HG03558 (cell line): ENCODE data around the gene CTBS.

ENCODE experiments used
- ATAC-seq: cut with Tn5 transposase; IDR thresholded peaks from one replicate; pipeline ENCODE4 v1.9.1; 2021; ENCODE audit warnings: moderate number of reproducible peaks; ENCODE audit not compliant: unreplicated experiment; ENCODE audit errors: extremely low read depth

Gene CTBS

DNA sequence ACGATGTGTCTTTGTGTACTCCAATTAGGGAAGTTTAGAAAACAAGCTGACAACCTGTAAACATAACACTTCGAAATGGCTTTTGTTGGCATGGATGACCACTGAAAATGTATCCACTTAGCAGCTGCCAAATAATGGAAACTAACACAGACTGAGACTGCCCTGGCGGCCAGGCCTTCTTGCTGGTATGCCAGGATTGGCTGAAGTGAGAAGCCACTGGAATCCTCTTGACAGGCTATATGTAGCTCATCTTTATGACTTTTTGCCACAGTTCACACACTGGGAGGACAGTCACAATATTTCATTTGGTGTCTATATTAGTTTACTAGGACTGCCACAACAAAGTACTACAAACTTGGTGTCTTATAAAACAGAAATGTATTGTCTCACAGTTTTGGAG lies 12.9 kb upstream of the CTBS start:
- no peak for ATAC-seq

DNA sequence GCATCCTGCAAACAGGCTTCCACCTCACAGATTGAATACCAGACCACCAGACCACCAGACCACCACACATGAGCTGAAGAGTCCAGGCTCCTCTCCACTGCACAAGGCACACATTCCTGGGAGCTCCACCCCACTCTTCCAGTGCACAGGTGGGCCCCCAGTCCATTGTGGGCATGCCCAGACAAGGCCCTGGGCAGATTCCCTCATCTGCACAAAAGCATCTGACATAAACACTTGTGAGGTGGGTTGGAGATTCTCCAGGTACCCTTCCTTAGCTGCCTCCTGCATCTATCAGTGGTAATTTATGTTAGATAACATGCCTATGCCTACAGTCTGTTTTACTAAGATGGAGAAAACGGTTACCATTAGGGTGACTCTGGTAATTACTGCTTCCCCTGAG lies 11.6 kb upstream of the CTBS start:
- no peak for ATAC-seq

DNA sequence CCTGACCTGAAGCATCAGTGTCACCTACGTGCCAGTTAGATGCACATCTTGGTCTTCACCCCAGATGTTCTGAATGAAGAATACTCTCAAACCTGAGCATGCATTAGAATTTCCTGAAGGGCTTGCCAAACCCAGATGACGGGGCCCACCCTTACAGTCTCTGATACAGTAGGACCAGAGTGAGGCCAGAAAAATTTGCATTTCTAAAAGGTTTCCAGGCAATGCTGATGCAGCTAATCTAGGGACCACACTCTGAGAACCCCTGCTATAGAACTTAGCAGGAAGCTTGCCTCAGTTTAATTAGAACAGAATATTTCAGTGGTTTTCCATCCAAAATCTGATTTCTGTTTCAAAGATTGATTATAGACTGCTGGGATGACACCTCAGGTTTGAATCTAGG lies 9.9 kb upstream of the CTBS start:
- no peak for ATAC-seq

DNA sequence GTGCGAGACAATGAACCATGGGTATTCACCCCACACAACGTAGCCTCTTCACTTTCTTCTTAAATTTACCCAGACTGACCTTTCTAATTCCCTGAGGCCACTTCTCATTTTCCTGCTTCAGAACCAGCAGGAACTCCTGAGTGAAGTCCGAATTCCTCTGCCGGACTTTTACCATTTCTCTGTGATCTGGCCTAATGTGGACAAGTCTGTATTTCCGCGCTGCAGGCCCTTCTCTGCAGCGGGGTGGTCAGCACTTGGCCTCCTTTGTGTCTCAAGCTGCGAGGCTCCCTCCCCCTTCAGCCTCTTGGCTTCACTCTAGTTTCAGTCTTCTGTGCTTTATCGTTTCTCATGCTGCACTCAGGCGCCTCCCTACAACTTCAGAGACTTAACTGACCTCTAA lies 9.4 kb upstream of the CTBS start:
- no peak for ATAC-seq

DNA sequence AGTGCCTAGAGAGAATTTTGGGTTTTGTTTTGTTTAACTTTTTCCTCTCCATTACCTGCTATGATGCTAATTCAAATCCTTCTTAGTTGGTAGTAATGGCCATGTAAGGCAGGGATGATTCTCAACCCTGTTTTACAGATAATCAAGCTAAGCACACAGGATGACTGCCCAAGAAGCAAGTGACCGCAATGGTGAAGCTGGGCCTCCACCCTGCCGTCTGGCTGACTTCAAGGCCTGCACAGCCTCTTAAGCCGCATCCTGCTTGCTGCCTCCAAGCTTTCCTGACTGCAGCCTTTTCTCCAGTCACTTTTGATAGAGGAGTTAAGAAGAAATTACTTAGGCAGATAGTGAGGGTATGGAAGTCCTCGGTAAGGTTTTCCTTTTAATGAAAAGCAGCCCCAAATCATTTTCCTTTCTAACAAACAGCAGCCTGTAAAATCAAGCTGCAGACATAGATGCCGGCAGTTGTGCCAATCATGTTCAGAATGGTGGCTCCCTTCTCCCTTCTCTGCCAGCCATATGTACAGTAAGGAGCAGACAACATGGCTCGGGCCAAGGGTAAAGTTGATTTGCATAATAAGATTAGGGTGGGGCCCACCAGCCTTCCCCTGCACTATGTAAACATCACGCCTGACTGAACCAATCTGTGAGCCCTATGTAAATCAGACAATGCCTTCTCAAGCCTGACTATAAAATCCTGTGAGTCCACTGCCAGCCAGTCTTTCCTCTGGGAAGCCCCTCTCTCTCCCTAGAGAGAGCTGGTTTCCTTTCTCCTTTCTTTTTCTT lies 8.8 kb upstream of the CTBS start:
- ATAC-seq: no peak

DNA sequence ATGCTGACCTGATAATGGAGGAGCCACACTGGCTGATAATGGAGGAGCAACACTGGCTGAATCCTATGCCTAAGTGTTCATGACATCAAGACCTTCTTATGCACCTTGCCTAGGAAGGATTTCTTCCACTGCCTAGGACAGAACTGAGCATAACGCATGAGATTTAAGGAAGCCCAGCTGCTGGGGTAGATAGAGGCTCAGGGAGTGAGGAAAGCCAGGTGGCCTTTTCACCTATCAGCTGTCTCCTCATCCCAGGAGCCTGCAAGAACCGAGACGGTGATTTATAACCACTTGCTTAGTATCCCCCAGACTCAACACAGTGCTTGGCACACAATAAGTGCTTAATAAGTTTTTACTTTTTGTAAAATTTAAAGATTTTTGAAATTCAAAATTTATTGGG lies 7.4 kb upstream of the CTBS start:
- no peak for ATAC-seq

DNA sequence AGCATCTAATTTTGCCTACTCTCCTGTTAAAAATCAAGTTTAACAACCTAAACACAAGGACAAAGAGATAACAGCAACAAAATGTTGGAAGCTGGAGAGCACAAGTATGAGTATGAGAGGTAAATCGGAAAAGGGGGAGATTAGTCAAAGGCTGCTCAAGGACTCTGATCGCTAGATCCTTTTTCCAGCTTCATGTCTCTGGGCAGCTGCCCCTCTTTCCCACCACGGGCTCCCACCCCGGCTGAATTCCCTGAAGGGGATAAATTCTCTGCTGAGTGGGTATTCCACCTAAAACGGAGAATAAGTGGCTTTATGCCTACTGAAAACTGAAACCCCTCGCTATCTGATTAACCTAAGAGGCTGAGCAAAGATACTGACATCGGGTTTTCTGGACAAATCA lies 696 bp upstream of the CTBS start:
- no peak for ATAC-seq

DNA sequence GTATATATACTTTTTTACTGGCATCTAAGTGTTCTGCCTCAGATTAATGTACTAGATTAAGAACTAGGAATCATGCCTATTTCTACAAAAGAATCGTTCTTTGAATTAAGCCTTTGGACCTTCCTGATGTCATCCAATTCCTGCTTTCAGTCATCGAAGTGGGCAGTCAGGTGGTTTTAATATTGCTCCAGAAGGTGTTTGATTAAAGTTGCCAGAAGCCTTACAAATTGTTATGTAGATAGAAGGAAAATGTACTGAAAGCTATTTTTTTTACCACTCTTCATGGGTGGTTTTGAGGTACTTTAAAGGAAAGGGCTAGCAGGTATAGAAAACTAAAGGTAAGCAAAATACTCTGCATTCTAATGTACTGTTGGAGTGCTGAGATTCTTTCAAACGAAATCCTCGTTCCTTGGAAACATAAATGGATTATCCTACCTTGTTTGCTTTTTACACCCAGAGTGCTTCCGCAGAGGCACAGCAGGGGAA lies 716 bp downstream of the CTBS start:
- no peak for ATAC-seq

DNA sequence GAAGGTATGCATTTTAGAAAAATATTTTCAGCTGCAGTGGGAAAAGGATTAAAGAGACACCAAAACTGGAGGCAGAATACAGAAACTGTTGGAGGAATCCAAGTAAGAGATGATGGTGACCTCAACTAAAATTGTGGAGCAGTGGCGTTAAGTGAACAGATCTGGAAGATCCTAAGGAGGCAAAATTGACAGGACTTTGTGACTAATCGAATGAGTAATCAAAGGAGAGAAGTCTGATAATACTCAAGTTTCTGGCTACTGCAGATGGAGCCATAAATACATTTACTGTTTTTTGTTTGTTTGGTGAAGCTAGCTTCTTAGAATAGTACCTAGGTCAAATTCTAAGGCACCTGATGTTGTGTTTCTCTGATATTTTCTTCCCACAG lies 3.1 kb downstream of the CTBS start:
- ATAC-seq: no peak

DNA sequence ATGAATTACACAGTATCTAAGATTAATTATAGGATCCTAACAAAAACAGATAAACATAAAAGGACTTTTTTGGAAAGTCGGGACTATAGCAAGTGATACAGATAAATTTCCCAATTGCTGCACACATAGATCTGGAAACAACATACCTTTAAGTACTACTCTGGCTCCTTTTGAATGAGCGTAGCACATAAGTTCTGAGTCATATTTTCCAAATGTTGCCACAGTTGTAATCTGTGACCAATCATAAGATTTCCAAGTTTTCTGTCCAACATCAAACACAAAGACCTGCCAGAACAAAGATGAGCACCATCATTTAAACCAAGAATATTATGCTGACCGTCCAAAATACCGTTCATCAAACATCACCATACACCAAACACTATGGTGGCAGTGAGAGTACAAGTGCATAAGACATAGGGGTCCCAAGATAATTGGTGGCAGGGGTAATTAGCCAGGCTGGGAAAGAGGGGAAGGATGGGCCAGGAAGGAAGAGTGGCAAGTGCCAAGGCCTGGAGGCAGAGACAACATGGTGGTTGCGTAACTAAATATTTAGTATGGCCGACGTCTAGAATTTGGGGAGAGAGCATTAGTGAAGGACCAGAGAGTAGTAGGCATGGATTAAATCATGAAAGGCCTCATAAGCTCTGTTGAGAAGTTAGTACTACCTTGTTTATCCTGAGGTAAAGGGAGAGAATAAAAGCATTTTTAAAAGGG lies 3.6 kb downstream of the CTBS start:
- no peak for ATAC-seq

DNA sequence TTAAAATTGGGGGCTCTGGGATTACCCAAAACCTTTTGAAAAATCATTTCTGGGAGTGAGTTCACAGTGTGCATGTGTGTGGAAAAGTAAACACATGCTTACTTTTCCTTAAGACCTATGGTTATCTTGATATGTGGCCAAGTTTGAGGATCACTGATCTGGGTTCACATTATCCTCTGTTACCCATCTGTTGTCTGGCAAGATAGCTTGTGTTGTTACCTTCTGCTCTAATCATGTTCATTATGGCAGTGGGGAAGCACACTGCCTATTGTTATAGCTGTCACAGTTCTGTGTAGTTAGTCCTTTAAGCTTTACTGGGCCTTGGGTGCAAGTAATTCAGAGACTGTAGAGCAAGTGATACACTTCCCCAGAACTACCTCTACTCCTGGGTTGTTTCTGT lies 5.0 kb downstream of the CTBS start:
- no peak for ATAC-seq

DNA sequence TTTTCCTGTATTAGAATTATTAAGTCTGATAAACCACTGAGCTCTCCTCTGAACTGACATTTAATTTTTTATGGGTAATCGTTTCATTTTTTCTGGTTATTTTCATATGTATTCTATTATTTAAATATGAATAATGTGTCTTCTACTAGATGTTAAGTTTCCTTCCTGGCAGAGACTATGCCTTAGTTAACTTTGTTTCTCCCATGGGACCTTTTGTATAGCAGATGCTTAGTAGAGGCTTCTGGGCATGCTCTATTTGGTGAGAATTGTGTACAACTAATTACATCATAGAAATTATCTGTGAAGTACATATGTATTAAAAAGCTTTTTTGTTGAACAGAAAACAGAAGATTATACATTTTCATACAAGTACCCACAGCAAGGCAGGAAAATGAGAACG lies 23.4 kb downstream of the CTBS start:
- no peak for ATAC-seq

DNA sequence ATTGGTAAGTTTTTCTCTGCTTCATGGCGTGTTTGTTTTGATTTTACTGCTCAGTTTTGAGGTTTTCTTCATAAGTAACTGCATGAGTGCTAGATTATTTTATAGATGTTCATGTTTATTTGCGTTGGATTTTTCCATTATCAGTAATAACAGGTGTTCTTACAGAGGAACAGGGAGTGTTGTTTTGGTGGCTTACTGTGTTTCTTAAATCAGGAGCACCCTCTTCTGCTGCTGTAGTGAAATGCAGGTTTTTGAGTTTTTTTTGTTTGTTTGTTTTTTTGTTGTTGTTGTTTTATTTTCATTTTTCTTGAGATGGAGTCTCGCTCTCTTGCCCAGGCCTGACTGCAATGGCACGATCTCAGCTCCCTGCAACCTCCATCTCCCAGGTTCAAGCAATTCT lies 32.6 kb downstream of the CTBS start:
- no peak for ATAC-seq

DNA sequence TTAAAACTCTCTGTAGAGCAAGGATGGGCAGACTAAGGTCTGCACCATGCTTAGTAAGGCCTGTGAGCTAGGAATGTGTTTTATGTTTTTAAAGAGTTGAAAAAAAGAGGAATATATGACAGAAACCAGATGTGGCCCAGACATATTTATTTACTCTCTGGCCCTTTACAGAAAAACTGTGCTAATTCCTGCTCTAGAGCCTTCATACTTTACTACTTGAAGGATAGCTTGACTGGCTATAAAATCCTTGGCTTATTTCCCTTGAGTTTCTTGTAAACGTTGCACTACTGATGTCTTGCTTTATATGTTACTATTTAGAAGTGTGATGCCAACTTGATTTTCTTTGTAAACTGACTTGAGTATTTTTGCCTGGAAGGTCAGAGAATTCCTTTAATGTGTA lies 33.5 kb downstream of the CTBS start:
- ATAC-seq: no peak

DNA sequence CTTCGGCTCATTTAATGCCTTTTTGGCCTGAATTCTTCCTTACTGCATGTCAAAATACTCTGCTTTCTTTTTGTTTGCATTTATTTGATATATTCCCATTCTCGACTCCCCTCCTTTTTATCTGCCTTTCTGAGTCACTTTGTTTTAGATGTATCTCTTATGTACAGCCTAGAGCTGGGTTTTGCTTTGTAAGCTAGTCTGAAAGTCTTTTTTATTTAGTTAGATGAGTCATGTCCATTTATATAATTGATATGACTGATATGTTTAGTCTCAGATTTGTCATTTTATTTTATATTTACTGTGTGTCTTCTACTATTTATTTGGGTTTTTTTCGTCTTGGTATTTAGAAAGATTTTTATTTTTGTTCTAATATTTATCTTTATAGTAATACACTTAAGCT lies 34.3 kb downstream of the CTBS start:
- ATAC-seq: no peak

DNA sequence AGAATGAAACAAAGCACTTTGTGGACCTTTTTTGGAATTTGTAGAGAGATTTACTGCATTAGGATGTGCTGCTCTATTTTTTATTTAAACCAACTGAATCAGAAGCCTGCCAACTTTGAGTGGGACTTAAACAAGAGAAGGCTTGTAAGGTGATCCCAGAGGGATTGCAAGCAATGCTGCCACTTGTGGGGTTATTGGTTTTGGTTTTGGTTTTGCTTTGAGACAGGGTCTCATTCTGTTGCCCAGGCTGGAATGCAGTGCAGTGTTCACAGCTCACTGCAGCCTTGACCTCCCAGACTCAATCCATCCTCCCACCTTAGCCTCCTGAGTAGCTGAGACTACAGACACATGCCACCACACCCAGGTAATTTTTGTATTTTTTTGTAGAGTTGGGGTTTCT lies 35.6 kb downstream of the CTBS start:
- peak; percentile 70 for ATAC-seq

DNA sequence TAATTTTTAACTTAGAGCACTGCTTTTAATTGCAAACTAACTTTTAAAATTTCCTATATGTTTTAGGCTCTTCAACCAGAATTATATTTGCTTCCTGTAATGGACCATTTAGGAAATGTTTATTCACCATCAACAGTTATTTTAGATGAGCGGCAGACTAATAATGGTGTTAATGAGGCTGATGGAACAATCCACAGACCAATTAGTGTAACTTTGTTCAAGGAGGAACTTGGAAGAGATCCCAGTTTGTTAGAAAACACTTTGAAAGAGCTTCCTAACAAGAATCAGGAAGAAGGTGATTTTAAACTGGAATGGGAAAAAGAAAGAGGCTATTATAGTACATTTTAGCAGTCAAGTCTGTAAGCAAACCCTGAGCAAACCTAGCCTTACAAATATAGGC lies 48.5 kb downstream of the CTBS start:
- ATAC-seq: no peak

DNA sequence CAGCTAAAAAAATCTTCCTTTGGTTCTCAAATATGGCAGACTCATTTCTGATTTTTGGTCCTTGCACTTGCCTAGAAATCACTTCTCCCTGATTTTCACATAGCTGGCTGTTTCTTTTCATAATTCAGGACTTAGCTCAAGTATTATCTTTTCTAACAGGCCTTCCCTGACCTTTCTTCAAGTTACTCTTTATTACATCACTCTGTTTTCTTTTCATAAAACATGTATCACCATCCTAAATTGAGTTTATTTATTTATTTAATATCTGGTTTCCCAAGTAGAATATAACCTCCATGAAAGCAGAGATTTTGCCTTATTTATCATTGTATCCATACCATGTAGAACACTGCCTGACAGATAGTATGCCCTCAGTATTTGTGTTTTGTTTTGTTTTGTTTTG lies 49.6 kb downstream of the CTBS start:
- ATAC-seq: no peak

DNA sequence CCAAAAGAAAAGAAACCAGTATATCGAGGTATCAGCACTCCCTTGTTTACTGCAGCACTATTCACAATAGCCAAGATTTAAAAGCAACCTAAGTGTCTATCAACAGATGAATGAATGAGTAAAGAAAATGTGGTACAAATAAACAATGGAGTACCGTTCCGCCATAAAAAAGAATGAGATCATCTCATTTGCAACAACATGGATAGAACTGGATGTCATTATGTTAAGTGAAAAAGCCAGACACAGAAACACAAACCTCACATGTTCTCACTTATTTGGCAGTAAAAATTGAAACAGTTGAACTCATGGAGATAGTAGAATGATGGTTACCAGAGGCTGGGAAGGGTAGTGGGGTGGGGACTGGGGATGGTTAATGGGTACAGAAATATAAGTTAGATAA lies 63.6 kb downstream of the CTBS start:
- ATAC-seq: no peak

DNA sequence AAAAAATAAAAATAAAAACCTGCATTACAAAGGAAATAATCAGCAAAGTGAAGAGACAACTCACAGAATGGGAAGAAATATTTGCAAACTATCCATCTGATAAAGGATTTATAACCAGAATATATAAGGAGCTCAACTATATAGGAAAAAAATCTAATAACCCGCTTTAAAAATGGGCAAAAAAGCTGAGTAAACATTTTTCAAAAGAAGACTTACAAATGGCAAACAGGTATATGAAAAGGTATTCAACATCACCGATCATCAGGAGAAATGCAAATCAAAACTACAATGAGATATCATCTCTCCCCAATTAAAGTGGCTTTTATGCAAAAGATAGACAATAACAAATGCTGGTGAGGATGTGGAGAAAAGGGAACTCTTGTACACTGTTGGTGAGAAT lies 64.1 kb downstream of the CTBS start:
- ATAC-seq: no peak

DNA sequence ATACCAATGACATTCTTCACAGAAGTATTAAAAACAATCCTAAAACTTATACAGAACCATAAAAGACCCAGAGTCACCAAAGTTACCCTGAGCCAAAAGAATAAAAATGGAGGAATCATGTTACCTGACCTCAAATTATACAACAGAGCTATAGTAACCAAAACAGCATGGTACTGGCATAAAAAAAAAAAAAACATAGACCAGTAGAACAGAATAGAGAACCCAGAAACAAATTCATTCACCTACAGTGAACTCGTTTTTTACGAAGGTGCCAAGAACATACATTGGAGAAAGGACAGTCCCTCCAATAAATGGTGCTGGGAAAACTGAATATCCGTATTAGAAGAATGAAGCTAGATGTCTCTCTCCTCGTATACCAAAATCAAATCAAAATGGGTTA lies 65.2 kb downstream of the CTBS start:
- ATAC-seq: no peak

DNA sequence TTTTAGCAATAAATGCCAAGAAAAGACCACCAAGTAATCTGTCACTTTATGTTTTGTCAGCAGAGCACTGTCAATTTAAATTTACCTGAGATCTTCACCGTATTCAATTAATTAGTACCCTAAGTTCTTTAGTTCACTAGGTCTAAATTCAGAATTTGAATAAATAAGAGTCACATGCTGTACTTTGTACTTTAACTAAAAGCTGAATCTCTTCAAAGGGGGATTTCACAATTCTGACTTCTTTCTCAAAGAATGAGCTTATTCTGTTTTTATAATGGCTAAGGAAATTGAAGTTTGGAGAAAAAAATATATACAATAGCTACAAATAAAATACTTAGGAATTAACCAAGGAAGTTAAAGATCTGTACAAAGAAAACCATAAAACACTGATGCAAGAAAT lies 65.7 kb downstream of the CTBS start:
- ATAC-seq: no peak
